Measurements from ENCODE around the gene SF3B2.

SF3B2 gene

DNA sequence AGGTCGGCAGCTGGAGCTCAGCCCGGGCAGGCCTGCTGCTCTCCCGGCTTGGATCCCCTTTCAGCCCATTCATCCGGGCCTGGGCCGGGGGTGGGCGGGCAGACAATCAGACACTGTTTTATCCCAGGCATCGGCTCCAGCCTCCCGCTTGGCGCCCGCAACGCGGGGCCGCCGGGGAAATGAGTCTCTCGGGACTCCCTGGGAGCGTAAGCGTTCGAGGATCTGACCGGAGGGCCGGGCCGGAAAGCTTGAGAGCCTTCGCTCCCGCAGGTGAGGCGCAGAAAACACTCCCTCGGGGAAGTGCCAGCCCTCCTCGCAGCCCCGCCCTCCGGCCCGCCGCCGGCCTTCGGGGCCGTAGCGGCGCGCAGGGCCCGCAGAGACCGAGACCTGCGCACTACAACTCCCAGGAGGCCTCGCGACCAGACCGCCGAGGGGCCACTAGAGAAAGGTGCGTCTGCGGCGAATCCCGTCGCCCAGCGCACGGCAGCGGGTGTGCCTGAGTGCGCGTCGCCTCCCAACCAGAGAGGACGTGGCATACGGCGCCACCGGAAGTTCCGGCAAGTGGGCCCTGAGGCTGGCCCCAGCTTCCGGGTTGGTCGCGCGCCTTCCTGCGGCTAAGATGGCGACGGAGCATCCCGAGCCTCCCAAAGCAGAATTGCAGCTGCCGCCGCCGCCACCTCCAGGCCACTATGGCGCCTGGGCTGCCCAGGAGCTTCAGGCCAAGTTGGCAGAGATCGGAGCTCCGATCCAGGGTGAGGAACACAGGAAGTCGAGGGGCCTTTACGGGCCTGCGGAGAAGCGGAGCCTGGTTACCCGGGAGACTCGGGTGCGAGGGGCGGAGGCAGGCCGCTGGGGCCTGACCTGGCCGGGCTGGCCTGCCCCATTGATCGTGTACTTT is at the start of gene SF3B2:
Gene SF3B2 (plus strand): TSS at position 599 of the 898 bp plus-strand sequence. CDS start 21 bp downstream, at position 620.
- peak within 1 kb of the TSS; percentile 89 to 99 (median 95) for H3K4me2 ChIP-seq
- H3K36me3 ChIP-seq = peaks cover 37 to 42% (median 40%) of the 10 kb centered on the region in 11 experiments
- no peaks in the 10 kb centered on the region for H3K9me3 ChIP-seq (replicated peaks in 1 of 11)
- peak within 1 kb of the TSS; percentile 81 to 100 (median 90) for H3K4me3 ChIP-seq
- no peaks in the 10 kb centered on the region; a peak in 2 of 22 replicates for H3K27me3 ChIP-seq
- no peak for TF ChIP-seq Cebpa-rat (IDR thresholded peaks at IDR 0.05)
- peaks cover 0 to 44% (median 22%) of the 10 kb centered on the region in 11 experiments; a peak in 17 of 22 replicates for H4K20me1 ChIP-seq
- peak within 1 kb of the TSS; percentile 85 to 95 (median 91) for H3K9ac ChIP-seq
- peak within 1 kb of the TSS; percentile 82 to 90 (median 84) for H3K27ac ChIP-seq
- peaks cover 28 to 45% (median 38%) of the 10 kb centered on the region in 10 experiments for H3K4me1 ChIP-seq

- no peaks in the 10 kb centered on the region for H3K9me3 ChIP-seq (replicated peaks in 1 of 11)
- H3K27ac ChIP-seq = peak overlapping the region; percentile 82 to 93 (median 85); a peak in 21 of 22 replicates
- H4K20me1 ChIP-seq = peaks cover 5 to 81% (median 33%) of the 10 kb centered on the region in 11 experiments; a peak in 20 of 22 replicates
- no peaks in the 10 kb centered on the region for H3K27me3 ChIP-seq
- H3K9ac ChIP-seq = peak overlapping the region; percentile 82 to 90 (median 86)
- peaks cover 24 to 47% (median 44%) of the 10 kb centered on the region in 10 experiments for H3K4me1 ChIP-seq
- TF ChIP-seq Cebpa-rat (IDR thresholded peaks at IDR 0.05) = no peak
- peak overlapping the region; percentile 67 to 97 (median 88) for H3K4me3 ChIP-seq
- peaks cover 51 to 65% (median 57%) of the 10 kb centered on the region in 11 experiments for H3K36me3 ChIP-seq
- H3K4me2 ChIP-seq = peak overlapping the region; percentile 73 to 97 (median 91)
Measured at GRCh38 chr11:66002648-66003225, 49.4 kb upstream of the SF3B2 start.

DNA sequence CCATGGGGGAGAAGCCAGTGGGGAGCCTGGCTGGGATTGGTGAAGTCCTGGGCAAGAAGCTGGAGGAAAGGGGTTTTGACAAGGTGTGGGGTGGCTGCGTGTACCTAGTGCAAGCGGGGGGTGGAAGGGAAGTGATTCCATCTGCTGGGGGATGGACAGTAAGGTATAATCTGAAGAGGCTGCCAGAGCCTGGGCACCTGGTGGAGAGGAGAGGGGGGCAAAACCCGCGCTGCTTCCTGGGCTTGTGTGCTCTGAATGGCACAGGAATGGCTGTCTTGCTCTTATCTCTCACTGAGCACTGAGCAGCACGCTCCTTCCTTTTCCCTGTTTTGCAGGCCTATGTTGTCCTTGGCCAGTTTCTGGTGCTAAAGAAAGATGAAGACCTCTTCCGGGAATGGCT is 48.9 kb upstream of the SF3B2 start:
- Histone ChIP-seq H4K20me1 (peaks cover 5 to 76% (median 33%) of the 10 kb centered on the region in 11 experiments; a peak in 20 of 22 replicates), H3K4me3 (peak overlapping the region; percentile 67 to 97 (median 88)), H3K9ac (peak overlapping the region; percentile 82 to 90 (median 86)), H3K9me3 (replicated peaks in 1 of 11) (no peaks in the 10 kb centered on the region), H3K27me3 (no peaks in the 10 kb centered on the region), H3K4me1 (peaks cover 26 to 53% (median 47%) of the 10 kb centered on the region in 10 experiments), H3K4me2 (peak overlapping the region; percentile 73 to 97 (median 91)), H3K27ac (peak overlapping the region in 10 of 11 experiments; percentile 27 to 93 (median 86); a peak in 19 of 22 replicates), H3K36me3 (peaks cover 45 to 60% (median 51%) of the 10 kb centered on the region in 11 experiments)
- no peak for TF ChIP-seq Cebpa-rat (IDR thresholded peaks at IDR 0.05)

GRCh38 chr11:66004186-66004585 is 48.0 kb upstream of the SF3B2 start:
- Histone ChIP-seq H3K4me2 (peak overlapping the region in 1 of 11 experiments; percentile 94; a peak in 1 of 22 replicates), H3K27ac (no peak overlapping the region), H3K9ac (peak overlapping the region in 4 of 11 experiments; percentile 24 to 44 (median 32); a peak in 4 of 22 replicates)

DNA sequence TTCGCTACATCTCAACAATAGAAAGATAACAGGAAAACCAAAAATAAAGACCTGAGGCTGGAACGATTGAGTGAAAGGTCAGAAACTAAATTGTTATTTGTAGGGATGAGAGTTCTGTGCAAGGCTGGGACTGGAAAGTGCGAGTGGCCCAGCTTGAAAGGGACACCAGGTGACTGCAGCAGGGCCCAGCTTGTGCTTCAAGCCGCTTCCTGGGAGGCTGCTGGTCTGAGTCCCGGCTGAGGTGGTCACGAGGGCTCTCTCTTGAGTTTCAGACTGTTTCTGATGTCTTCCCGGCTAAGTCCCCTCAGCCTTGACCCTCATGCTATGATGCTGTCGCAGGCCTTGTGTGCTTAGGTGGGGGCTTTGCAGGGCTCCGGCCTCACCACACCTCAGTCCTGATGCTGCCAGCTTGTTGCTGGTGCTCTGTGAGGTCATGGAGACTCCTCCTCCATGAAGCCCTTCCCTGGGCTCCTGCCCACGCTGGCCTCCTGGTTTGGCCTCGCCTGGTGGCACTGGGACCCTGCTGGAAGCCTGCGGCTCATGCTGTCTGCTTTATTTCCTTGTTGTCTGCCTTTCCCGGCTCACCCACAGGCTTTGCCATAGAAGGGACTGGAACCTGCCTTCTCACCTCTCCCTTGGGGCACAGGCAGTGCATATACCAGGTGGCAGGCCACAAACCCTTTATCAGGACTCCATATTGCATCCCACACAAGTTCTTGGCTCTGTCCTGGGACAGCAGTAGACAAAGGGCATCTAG is 45.9 kb upstream of the SF3B2 start:
- Histone ChIP-seq H3K36me3 (peaks cover 24 to 37% (median 29%) of the 10 kb centered on the region in 11 experiments; a peak in 21 of 22 replicates), H3K4me3 (no peak overlapping the region), H3K27ac (no peak overlapping the region; a peak in 1 of 22 replicates), H3K4me2 (peak overlapping the region in 6 of 11 experiments; percentile 8 to 73 (median 64); a peak in 7 of 22 replicates), H3K9ac (peak overlapping the region in 3 of 11 experiments; percentile 4 to 23 (median 15); a peak in 3 of 22 replicates), H3K9me3 (replicated peaks in 1 of 11) (no peaks in the 10 kb centered on the region), H3K27me3 (peaks cover under 1 to 12% (median 2%) of the 10 kb centered on the region in 11 experiments; a peak in 19 of 22 replicates), H3K4me1 (peaks cover 20 to 52% (median 43%) of the 10 kb centered on the region in 10 experiments), H4K20me1 (peaks cover 0 to 46% (median 13%) of the 10 kb centered on the region in 11 experiments; a peak in 13 of 22 replicates)
- no peak for TF ChIP-seq Cebpa-rat (IDR thresholded peaks at IDR 0.05)

More at GRCh38 chr11:66004186-66004585, 48.0 kb upstream of the SF3B2 start:
- Histone ChIP-seq H3K36me3 (peaks cover 36 to 51% (median 42%) of the 10 kb centered on the region in 11 experiments), H3K4me3 (no peak overlapping the region), H3K9me3 (replicated peaks in 1 of 11) (no peaks in the 10 kb centered on the region), H3K27me3 (no peaks in the 10 kb centered on the region), H3K4me1 (peaks cover 34 to 61% (median 55%) of the 10 kb centered on the region in 10 experiments), H4K20me1 (peaks cover 5 to 67% (median 27%) of the 10 kb centered on the region in 11 experiments; a peak in 18 of 22 replicates)
- TF ChIP-seq Cebpa-rat (IDR thresholded peaks at IDR 0.05) = no peak

DNA sequence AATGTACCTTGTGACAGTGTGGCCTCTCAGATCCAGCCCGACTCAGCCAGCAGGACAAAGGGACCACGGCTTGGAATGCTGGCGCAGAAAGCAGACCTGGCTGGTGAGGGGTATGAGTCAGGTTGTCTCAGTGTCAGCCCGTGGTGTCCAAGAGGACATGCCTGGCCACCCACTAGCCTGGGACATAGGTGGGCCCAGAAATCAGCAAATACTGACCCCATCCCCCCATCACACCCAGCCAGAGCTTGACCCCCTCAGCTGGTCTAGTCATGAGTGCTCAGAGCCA is 45.3 kb upstream of the SF3B2 start:
- Histone ChIP-seq H3K27ac (no peak overlapping the region; a peak in 1 of 22 replicates), H4K20me1 (peaks cover 0 to 41% (median 13%) of the 10 kb centered on the region in 11 experiments; a peak in 13 of 22 replicates), H3K4me3 (no peak overlapping the region), H3K27me3 (peaks cover 6 to 17% (median 8%) of the 10 kb centered on the region in 11 experiments), H3K9ac (peak overlapping the region in 6 of 11 experiments; percentile 10 to 35 (median 19); a peak in 6 of 22 replicates), H3K4me1 (peaks cover 25 to 57% (median 45%) of the 10 kb centered on the region in 10 experiments), H3K9me3 (replicated peaks in 1 of 11) (no peaks in the 10 kb centered on the region), H3K36me3 (peaks cover 24 to 37% (median 29%) of the 10 kb centered on the region in 11 experiments; a peak in 21 of 22 replicates), H3K4me2 (peak overlapping the region in 7 of 11 experiments; percentile 3 to 73 (median 59); a peak in 10 of 22 replicates)
- TF ChIP-seq Cebpa-rat (IDR thresholded peaks at IDR 0.05) = no peak

GRCh38 chr11:66007201-66007634 is 44.9 kb upstream of the SF3B2 start:
- Histone ChIP-seq H3K4me2 (peak overlapping the region in 7 of 11 experiments; percentile 3 to 73 (median 59); a peak in 11 of 22 replicates), H3K9me3 (replicated peaks in 1 of 11) (no peaks in the 10 kb centered on the region), H3K9ac (peak overlapping the region in 4 of 11 experiments; percentile 10 to 35 (median 22); a peak in 5 of 22 replicates), H3K4me3 (no peak overlapping the region), H3K36me3 (peaks cover 24 to 37% (median 29%) of the 10 kb centered on the region in 11 experiments; a peak in 21 of 22 replicates), H3K27me3 (peaks cover 9 to 21% (median 11%) of the 10 kb centered on the region in 11 experiments), H3K4me1 (peaks cover 29 to 58% (median 46%) of the 10 kb centered on the region in 10 experiments), H3K27ac (peak overlapping the region in 1 of 11 experiments; percentile 23; a peak in 1 of 22 replicates), H4K20me1 (peaks cover 0 to 41% (median 13%) of the 10 kb centered on the region in 11 experiments; a peak in 13 of 22 replicates)
- TF ChIP-seq Cebpa-rat (IDR thresholded peaks at IDR 0.05) = no peak

Data from BLaER1 treated with 17β-estradiol and CSF1 and Interleukin-3, amounts not matched to agents 10 nM and 100 nM (cell line).